HepG2 (cell line): ENCODE measurements around the gene ZCCHC7. TPM values are rescaled to one million over a fixed set of nuclear protein-coding genes. Genes with fewer than 3 reads are reported as not detected.

ENCODE experiments used
- CREM ChIP-seq, 2 experiments: sonication (generic) in 1 of 2; formaldehyde crosslinking in 1 of 2; IDR thresholded peaks; 2 replicates each; pipeline versions ENCODE4 v1.4.0 to v1.6.1; 2016 to 2020; ENCODE audit warnings: antibody characterized with exemption in 1 of 2, mild to moderate bottlenecking in 1 of 2, missing genetic modification reagents in 1 of 2
- GATAD2A ChIP-seq: IDR thresholded peaks from 2 replicates; pipeline ENCODE4 v1.6.1; 2016
- GLI4 ChIP-seq: sonication (generic); formaldehyde crosslinking; IDR thresholded peaks from 2 replicates; pipeline ENCODE4 v1.5.1; 2020; ENCODE audit warnings: missing genetic modification reagents, mild to moderate bottlenecking, moderate library complexity, borderline replicate concordance
- HCFC1 ChIP-seq: fragments of 150-350 bp; IDR thresholded peaks from 2 replicates; pipeline ENCODE4 v1.6.1; 2014; ENCODE audit warnings: low read depth, low read length
- HDAC2 ChIP-seq: sonication (generic); formaldehyde crosslinking; IDR thresholded peaks from 2 replicates; pipeline ENCODE4 v1.4.0; 2020; ENCODE audit warnings: missing genetic modification reagents
- HNF4G ChIP-seq, 2 experiments: sonication (generic) in 1 of 2; formaldehyde crosslinking in 1 of 2; IDR thresholded peaks; 2 replicates each; pipeline versions ENCODE4 v1.4.0 to v1.6.1; 2011 to 2020; ENCODE audit warnings: borderline replicate concordance in 2 of 2, low read depth in 2 of 2, mild to moderate bottlenecking in 2 of 2, low read length in 1 of 2, missing genetic modification reagents in 1 of 2, moderate library complexity in 1 of 2
- KAT8 ChIP-seq: IDR thresholded peaks from 2 replicates; pipeline ENCODE4 v1.6.1; 2016; ENCODE audit warnings: missing genetic modification reagents, missing compliant biosample characterization
- MTF2 ChIP-seq: sonication (generic); formaldehyde crosslinking; IDR thresholded peaks from 2 replicates; pipeline ENCODE4 v1.5.0; 2020; ENCODE audit warnings: missing genetic modification reagents, borderline replicate concordance
- NFYC ChIP-seq: IDR thresholded peaks from 2 replicates; pipeline ENCODE4 v1.6.1; 2016; ENCODE audit warnings: missing genetic modification reagents, missing compliant biosample characterization
- RBM39 ChIP-seq: fragments of 200-400 bp; formaldehyde crosslinking; IDR thresholded peaks from one replicate; pipeline ENCODE4 v1.6.1; 2018; ENCODE audit warnings: antibody characterized with exemption, mild to moderate bottlenecking, low read depth, low read length; ENCODE audit not compliant: poor library complexity, severe bottlenecking
- SMARCE1 ChIP-seq: fragments of 450-650 bp; IDR thresholded peaks from 2 replicates; pipeline ENCODE4 v1.6.1; 2017; ENCODE audit warnings: borderline replicate concordance
- SP140L ChIP-seq: sonication (generic); formaldehyde crosslinking; IDR thresholded peaks from 2 replicates; pipeline ENCODE4 v1.4.0; 2020; ENCODE audit warnings: missing genetic modification reagents, borderline replicate concordance
- ZIK1 ChIP-seq: sonication (generic); formaldehyde crosslinking; IDR thresholded peaks from 2 replicates; pipeline ENCODE4 v1.5.0; 2020; ENCODE audit warnings: mild to moderate bottlenecking, low read depth, missing genetic modification reagents, borderline replicate concordance
- ZNF101 ChIP-seq: sonication (generic); formaldehyde crosslinking; IDR thresholded peaks from 2 replicates; pipeline ENCODE4 v1.4.0; 2020; ENCODE audit warnings: mild to moderate bottlenecking, low read depth, missing genetic modification reagents, borderline replicate concordance
- ZNF143 ChIP-seq: sonication (generic); formaldehyde crosslinking; IDR thresholded peaks from 2 replicates; pipeline ENCODE4 v1.4.0; 2020; ENCODE audit warnings: missing genetic modification reagents
- ZNF256 ChIP-seq: sonication (generic); formaldehyde crosslinking; conservative IDR thresholded peaks from 2 replicates; pipeline ENCODE4 v1.4.0; 2020; ENCODE audit warnings: missing genetic modification reagents
- ZZZ3 ChIP-seq: sonication (generic); formaldehyde crosslinking; IDR thresholded peaks from 2 replicates; pipeline ENCODE4 v1.4.0; 2020; ENCODE audit warnings: missing genetic modification reagents, mild to moderate bottlenecking, borderline replicate concordance
- polyA plus RNA-seq, 8 experiments: library from polyadenylated mRNA; depleted of rRNA in 3 of 8; stranded (reverse) in 7 of 8; unstranded in 1 of 8; fragments of >200 nt; fragmentation: Illumina TruSeq in 4 of 8; extraction: Trizol in 4 of 8; gene quantifications; 2 replicates each; pipeline versions ENCODE4 v1.2.1 to v1.2.3, GENCODE V29; 2011 to 2016; ENCODE audit warnings: low read depth in 4 of 8, missing spikeins in 1 of 8, mixed read lengths in 1 of 8; ENCODE audit not compliant: insufficient read depth in 1 of 8
- total RNA-seq, 5 experiments: library from RNA; depleted of rRNA; stranded (reverse); fragments of >200 nt; fragmentation: Illumina TruSeq; extraction: Trizol; gene quantifications; 2 replicates each; pipeline ENCODE4 v1.2.3, GENCODE V29; 2016; ENCODE audit warnings: low read depth in 1 of 5
- TF ChIP-seq, protein P1 (sequence below): sonication (generic); formaldehyde crosslinking; conservative IDR thresholded peaks from 2 replicates; pipeline ENCODE4 v1.4.0; 2020; ENCODE audit warnings: missing genetic modification reagents
- TF ChIP-seq, protein P2 (sequence below): sonication (generic); formaldehyde crosslinking; IDR thresholded peaks from 2 replicates; pipeline ENCODE4 v1.8.1; 2023; ENCODE audit warnings: mild to moderate bottlenecking, missing genetic modification reagents
- TF ChIP-seq, protein P3 (sequence below): sonication (generic); formaldehyde crosslinking; IDR thresholded peaks from 2 replicates; pipeline ENCODE4 v1.5.0; 2020; ENCODE audit warnings: missing genetic modification reagents, mild to moderate bottlenecking, borderline replicate concordance
- TF ChIP-seq, protein P4 (sequence below): sonication (generic); formaldehyde crosslinking; conservative IDR thresholded peaks from 2 replicates; pipeline ENCODE4 v1.5.0; 2020; ENCODE audit warnings: missing genetic modification reagents
- TF ChIP-seq, protein P5 (sequence below): sonication (generic); formaldehyde crosslinking; IDR thresholded peaks from 2 replicates; pipeline ENCODE4 v1.4.0; 2020; ENCODE audit warnings: mild to moderate bottlenecking, missing genetic modification reagents

The ZCCHC7 gene
- total and polyA plus RNA-seq, 2 of the 13 experiments (the other 11 are each of a cell fraction or from before 2014, with no cell fraction given), result 13.6 to 19.3 TPM

DNA sequence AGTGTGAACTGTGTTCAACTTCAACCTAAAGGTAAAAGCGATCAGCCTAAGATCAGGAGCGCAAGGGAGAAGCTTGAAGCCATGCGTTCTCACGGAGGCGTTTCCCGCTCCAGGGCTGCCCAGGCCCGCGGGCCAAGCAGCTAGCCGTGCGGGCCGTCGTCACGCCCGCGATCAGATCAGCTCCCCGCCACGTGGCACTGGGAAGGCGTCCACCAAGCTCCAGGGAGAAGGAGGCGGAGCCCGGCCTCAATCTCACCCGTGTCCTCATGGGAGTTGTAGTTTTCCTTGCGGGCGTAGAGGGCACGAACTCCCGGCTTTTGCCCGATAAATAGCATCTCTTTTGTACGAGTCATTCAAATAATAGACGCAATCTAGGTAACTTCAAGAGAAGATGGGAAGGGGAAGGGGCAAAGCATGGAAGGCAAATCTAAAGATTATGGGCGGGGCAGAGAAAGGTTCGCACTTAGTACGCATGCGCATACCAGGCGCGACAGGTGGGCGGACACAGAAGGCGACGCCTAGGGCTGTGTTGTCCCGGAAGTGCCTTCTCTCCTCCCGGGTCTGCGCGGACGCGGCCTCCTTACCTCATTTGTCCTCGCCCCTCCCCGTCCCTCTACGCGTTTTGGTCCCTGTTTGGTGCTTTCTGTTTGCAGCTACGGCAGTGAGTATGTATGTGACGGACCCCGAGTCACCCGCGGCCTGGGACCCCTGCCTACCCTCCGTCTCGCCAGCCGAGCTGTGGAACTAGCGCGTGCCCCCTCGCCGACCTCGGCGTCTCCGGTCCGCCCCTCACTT, 40.8 kb upstream of the ZCCHC7 start (continued):
- TF ChIP-seq HNF4G (IDR thresholded peaks at IDR 0.05; ENCODE audit: borderline replicate concordance, low read depth, low read length) (no peak), HNF4G (CRISPR knock-in tag; IDR thresholded peaks at IDR 0.05; ENCODE audit: borderline replicate concordance, low read depth) (no peak), ZNF101 (CRISPR knock-in tag) (peak; percentile 84; the same call in 1 of the 2 replicates), GATAD2A (CRISPR knock-in tag) (peak; percentile 64), SP140L (peak; percentile 76; the same call in 1 of the 2 replicates), ZZZ3 (CRISPR knock-in tag) (peak; percentile 59; the same call in 1 of the 2 replicates), CREM (IDR thresholded peaks at IDR 0.05) (peak; percentile 78), CREM (CRISPR knock-in tag; IDR thresholded peaks at IDR 0.05) (no peak), ZNF256 (CRISPR knock-in tag) (peak; percentile 98), GLI4 (CRISPR knock-in tag) (peak; percentile 96), SMARCE1 (no peak), ZIK1 (peak; percentile 99), RBM39 (peak; percentile 40), HDAC2 (CRISPR knock-in tag) (peak; percentile 89), NFYC (CRISPR knock-in tag) (peak; percentile 70), ZNF143 (peak; percentile 94), MTF2 (no peak), KAT8 (CRISPR knock-in tag) (peak; percentile 90), HCFC1 (peak; percentile 77)
- TF ChIP-seq, protein P1, sequence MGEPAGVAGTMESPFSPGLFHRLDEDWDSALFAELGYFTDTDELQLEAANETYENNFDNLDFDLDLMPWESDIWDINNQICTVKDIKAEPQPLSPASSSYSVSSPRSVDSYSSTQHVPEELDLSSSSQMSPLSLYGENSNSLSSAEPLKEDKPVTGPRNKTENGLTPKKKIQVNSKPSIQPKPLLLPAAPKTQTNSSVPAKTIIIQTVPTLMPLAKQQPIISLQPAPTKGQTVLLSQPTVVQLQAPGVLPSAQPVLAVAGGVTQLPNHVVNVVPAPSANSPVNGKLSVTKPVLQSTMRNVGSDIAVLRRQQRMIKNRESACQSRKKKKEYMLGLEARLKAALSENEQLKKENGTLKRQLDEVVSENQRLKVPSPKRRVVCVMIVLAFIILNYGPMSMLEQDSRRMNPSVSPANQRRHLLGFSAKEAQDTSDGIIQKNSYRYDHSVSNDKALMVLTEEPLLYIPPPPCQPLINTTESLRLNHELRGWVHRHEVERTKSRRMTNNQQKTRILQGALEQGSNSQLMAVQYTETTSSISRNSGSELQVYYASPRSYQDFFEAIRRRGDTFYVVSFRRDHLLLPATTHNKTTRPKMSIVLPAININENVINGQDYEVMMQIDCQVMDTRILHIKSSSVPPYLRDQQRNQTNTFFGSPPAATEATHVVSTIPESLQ (CRISPR knock-in tag), result peak; percentile 87; the same call in 1 of the 2 replicates
- TF ChIP-seq, protein P2, sequence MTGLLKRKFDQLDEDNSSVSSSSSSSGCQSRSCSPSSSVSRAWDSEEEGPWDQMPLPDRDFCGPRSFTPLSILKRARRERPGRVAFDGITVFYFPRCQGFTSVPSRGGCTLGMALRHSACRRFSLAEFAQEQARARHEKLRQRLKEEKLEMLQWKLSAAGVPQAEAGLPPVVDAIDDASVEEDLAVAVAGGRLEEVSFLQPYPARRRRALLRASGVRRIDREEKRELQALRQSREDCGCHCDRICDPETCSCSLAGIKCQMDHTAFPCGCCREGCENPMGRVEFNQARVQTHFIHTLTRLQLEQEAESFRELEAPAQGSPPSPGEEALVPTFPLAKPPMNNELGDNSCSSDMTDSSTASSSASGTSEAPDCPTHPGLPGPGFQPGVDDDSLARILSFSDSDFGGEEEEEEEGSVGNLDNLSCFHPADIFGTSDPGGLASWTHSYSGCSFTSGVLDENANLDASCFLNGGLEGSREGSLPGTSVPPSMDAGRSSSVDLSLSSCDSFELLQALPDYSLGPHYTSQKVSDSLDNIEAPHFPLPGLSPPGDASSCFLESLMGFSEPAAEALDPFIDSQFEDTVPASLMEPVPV, result peak; percentile 100
- TF ChIP-seq, protein P3, sequence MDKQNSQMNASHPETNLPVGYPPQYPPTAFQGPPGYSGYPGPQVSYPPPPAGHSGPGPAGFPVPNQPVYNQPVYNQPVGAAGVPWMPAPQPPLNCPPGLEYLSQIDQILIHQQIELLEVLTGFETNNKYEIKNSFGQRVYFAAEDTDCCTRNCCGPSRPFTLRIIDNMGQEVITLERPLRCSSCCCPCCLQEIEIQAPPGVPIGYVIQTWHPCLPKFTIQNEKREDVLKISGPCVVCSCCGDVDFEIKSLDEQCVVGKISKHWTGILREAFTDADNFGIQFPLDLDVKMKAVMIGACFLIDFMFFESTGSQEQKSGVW (CRISPR knock-in tag), result peak; percentile 98
- TF ChIP-seq, protein P4, sequence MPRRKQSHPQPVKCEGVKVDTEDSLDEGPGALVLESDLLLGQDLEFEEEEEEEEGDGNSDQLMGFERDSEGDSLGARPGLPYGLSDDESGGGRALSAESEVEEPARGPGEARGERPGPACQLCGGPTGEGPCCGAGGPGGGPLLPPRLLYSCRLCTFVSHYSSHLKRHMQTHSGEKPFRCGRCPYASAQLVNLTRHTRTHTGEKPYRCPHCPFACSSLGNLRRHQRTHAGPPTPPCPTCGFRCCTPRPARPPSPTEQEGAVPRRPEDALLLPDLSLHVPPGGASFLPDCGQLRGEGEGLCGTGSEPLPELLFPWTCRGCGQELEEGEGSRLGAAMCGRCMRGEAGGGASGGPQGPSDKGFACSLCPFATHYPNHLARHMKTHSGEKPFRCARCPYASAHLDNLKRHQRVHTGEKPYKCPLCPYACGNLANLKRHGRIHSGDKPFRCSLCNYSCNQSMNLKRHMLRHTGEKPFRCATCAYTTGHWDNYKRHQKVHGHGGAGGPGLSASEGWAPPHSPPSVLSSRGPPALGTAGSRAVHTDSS, result no peak
- TF ChIP-seq, protein P5, sequence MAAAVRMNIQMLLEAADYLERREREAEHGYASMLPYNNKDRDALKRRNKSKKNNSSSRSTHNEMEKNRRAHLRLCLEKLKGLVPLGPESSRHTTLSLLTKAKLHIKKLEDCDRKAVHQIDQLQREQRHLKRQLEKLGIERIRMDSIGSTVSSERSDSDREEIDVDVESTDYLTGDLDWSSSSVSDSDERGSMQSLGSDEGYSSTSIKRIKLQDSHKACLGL (CRISPR knock-in tag), result peak; percentile 99
